GM19452 (cell line): ENCODE results near the gene PHACTR3.

Experiments
- ATAC-seq: cut with Tn5 transposase; IDR thresholded peaks from one replicate; pipeline ENCODE4 v1.9.1; 2021; ENCODE audit not compliant: unreplicated experiment

PHACTR3 gene

DNA sequence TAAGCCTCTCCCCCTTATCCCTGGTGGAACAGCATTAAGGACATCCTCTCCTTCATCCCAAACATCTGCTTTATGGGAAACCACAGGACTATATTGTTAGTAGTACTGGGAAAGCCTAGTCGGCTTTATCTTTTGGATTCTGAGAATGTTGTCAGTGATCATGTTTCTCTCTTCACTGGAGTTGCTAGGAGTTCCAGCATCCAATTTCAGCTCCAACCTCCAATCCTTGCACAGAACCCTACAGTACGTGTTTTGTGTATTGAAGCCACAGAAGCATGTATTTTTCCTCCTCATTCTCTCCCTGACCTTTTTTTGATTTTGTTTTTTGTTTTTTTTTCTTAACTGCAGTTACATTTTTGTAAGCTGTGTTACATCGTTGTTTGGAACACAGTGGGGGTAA is 84.0 kb downstream of the PHACTR3 start:
- ATAC-seq: no peak

DNA sequence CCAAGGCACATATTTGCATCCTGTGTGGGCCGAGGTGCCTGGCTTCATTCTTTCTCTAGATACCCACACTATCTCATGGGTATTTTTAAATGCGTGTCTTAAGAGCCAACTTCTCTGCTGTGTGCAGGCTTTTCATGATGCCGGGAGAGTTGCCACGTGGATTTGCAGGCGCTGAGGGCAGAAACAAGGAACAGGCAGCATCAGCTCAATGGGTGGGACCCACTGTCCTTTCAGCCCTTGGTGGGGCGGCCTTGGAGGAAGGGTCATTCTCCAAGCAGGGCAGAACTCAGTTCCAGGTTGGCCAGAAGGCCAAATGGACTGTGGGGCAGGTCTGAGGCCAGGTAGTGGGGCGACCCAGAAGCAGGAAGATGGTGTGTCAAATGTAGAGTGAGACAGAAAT is 84.7 kb downstream of the PHACTR3 start:
- no peak for ATAC-seq

DNA sequence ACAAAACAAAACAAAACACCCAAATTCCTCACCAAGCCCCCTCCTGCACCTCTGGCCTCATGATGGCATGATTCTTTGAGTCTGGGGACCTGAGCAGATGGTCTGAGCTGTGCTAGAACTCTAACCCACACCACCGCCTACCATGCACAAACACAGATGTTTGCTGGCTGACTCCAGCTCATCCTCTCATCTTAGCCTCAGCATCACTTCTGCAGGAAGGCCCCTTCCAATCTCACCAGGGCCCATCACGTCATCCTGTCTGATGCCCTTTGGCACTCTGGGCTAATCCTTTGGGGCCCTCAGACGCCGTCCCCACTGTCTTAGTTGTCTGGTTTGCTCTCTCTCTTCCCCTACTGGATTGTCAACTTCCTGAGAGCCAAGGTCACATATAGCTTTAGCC is 85.8 kb downstream of the PHACTR3 start:
- ATAC-seq: no peak

DNA sequence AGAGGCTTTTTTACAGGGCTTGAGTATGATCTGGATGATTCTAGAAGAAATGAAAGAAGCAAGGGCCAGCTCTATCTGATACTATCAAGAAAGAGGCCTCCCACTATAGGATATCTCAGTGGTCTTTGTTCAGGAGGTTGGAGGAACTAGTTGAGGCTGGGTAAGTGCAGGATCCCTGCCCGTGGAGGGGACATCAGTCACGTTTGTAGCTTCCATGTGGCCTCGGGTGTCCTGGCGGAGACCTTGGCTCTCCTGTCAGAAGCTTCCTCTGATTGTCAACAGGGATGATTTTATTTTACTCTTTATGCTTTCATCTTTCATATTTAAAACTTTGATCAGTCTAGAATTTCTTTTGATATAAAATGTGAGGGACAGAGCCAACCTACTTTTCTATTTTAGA is 86.6 kb downstream of the PHACTR3 start:
- ATAC-seq: no peak

DNA sequence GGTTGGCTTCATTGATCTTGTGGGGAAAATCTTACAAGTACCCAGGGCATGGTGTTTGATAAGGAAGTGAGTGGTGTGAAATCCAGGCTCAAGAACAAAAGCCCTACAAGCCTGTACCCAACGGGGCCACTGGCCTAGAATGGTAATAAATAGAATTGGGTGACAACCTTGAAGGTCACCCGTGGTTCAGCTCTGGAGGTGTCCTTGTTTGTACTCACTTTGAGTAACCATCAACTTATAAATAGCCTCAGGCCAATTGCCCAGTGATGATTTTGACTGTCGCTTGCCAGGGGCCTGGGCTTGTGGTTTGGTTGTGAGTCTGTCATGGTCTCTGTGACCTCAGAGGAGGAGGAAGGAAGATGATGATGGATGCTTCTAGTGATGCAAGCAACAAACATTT is 87.8 kb downstream of the PHACTR3 start:
- no peak for ATAC-seq

DNA sequence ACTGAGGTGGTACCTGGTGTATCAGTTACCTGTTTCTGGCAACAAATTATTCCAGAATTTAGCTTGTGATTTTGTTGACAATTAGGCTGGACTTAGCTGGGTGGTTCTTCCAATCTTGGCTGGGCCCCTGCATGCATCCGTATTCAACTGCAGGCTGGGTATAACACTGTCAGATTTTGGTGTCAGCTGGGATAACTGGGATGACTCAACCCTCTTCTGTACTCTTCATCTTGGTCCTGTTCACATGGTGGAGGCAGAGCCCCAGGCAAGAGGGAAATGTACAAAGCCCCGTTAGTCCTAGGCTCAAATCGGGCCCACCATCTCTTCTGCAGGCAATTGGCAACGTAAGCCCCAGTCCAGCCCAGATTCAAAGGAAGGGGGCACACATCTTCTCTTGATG is 89.2 kb downstream of the PHACTR3 start:
- ATAC-seq: no peak

DNA sequence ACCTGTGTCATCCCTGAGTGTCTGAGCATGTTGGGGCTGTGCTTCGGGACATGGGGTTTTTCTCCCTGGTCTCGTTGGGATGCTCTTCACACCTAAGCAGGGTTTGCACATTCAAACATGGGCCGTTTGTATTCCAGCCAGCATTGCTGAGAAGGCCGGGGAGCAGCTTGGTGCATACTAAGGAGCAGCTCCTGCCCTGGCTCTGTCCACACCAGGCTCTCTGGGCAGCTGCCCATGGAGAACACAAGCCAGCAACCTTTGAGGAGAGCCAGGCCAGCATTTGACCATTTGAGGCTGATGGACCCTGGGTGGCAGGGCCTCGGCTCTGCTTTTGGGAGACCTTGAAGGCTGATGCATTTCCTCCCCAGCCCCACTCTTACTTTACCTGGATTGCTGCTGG is 92.1 kb downstream of the PHACTR3 start:
- ATAC-seq: no peak

DNA sequence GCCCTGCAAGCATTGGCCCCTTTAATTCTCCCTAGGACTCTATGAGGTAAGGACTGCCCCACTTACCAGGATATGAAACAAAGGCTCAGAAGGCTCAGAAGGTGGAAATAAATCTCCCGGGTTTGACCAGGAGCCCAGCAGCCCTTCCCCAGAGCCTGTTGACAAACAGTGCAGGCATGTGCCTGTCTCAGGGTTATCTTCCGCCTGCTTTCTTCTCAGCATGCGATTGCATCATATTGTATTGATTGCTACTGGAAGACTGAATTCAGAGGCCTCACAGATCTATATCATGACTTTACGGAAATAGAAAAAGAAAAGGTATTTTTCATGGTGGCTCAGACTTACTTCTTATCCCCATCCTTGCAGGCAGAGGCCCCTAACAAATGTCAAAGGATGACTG is 92.7 kb downstream of the PHACTR3 start:
- ATAC-seq: no peak

DNA sequence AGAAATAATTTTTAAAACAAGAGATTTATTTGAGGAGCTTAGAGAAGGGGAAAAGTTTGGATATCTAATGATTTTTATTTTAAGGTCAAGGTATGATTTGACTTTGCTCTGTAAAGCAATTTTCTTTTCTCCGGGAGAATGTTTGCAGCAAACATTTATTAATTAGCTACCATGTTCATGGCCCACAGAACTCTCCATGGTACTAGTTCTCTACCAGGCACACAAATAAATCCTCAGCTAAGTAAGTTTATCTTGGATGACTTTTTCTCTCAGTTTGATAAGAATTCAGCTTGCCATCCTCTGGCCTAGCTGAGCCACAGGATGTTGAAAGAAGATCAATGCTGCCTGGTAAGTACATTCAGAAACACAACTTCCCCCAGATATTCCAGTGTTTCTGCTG is 94.3 kb downstream of the PHACTR3 start:
- no peak for ATAC-seq

DNA sequence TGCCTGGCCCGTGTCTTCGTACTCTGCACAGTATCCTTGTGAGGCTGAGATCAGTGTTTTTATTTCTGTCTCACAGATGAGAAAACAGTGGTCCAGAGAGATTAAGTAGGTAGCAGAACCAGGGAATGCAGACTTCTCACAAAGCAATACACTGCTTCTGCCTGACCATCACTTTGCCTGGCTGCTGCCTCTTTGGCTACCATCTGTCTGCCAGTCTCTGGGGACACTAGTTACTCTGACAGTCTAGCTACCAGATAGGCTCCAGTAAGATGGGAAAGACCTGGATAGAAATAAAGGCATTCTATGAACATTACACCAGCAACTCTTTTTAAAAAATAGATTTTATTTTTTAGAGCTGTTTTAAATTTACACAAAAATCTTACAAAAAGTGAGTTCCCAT is 96.9 kb downstream of the PHACTR3 start:
- no peak for ATAC-seq

DNA sequence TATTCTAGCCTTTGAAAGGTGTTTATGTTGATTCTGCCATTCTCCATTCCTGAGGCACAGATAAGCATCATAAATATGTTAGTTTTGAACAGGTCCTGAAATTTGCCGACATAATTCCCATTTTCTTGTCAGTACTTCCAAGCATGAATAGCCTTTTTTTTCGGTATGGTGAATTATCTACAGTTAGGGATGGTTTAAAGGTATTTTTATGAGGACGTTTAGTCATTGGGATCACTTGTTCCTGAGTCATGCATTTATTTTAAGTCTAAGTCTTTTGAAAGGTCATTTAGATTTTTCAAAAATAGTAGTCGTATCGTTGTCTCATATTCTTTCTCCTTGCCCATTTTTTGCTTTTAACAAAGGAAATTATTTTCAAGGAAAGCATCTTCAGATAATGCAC is 98.7 kb downstream of the PHACTR3 start:
- ATAC-seq: no peak

DNA sequence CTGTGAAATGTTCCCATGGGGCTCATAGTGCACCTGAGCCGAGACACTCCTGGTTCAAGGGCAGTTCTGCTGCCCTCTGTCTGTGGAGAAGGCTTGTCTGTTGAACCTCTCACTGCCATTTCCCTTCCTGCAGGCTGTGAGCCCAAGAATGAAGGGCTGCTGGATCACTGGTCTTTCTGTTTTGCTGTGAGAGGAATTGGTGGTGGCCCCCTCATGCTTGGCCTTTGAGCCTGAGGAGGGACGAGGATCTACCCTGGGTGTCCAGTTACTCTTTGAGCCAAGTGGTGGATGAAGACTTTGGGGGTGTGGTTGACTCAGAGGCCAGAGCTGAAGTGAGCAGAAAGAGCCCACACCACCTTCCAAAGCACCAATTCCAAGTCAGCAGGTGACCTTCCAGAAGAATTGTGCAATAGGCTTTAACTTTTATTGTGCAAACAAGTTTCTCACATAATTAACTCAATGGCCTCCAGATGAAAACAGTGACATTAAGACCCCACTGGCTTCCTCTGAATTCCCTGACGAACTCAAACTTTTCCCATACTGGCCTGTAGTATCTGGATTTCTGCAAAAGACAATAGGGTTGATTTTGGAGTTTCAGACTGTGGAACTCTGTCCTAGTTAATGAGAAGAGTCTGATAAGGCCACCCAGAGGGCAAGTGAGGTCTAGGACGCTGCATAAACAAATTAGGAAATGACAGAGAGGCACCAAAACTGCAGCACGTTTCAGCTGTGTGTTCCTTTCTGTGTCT is 101.5 kb downstream of the PHACTR3 start:
- no peak for ATAC-seq

DNA sequence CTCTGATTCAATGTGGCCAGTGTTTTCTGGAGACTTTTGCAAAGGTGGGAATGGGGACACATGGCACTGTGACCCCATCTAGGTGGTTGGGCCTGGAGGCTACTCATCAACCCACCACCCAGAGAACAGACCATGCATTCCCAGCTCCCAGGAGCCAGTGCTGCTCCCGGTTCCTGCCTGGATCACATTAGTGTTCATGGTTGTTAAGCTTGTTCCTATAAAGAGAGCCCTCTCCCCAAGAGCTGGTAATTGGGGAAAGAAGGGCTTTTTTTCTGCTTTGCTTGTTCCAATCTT is 102.0 kb downstream of the PHACTR3 start:
- no peak for ATAC-seq

DNA sequence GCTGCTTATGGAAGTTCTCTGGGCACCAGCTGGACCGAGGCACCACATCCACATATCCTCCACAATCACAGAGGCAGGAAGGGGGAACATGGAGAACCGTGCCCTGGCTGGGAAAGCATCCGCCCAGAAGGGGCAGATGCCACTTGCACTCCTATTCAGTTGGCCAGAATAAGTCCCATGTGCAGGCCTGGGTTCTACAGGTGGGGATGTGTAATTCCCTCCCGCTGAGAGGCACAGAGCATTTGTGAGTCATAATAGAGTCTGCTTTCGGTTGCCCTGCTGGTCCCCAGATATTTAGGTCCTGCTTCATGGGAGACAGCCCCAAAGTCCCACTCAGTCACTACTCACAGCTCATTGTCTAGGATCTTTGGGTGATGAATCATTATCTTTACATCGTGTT is 104.0 kb downstream of the PHACTR3 start:
- no peak for ATAC-seq

DNA sequence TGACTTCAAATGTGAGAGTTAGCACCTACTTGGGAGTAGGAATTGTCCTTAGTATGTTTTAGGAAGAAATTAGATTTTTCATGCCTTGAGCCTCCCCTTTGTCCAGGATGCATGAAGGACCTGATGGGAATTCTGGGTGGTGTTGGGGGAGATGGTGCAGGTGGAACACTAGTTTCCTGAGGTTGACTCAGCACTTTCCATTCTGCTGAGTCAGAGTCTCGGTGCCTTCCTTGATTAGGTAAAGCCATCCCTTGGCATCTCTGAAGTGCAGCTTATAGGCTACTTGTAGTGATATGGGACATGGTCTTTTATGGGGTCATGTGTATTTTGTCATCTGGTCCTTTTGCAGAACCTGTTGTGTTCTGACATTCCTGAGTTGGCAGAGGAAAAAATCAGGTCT is 105.3 kb downstream of the PHACTR3 start:
- ATAC-seq: no peak

DNA sequence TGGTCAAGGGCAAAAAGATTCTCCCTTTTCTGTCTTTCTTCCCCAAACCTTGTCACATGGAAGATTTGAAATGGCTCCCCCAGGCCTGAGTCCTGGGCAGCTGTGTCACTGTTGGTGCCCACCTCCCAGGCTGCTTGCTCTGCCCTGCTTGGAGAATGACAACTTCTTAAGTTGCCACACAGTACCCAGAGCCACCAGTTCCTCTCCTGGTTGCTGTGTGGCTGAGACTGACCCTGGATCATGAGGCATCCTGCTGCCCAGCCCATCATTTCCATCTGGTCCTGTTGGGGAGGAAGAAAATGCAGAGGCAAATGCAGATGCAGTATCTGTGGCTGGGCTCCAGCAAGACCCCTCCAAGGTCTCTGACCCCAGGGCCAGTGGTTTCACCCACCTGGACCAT is 113.7 kb downstream of the PHACTR3 start:
- ATAC-seq: no peak

DNA sequence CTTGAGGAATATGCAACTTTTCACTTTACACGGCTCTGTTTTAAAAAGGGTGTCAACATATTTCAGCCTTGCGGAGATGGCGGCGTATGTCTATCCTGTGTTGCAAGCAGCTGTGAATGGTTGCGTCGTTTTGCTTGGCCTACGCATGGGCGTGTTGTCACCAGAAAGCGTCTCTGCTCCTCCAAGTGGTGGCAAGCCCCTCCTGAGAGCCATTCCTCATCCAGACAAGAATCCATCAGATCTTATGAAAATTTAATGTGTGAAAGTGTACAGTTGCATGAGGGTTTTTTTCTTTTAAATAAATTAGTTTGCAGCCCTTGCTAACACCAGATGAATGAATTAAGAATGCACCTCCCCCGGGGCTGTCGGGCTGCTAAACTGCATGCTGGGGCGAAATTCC is 114.4 kb downstream of the PHACTR3 start:
- ATAC-seq: no peak

DNA sequence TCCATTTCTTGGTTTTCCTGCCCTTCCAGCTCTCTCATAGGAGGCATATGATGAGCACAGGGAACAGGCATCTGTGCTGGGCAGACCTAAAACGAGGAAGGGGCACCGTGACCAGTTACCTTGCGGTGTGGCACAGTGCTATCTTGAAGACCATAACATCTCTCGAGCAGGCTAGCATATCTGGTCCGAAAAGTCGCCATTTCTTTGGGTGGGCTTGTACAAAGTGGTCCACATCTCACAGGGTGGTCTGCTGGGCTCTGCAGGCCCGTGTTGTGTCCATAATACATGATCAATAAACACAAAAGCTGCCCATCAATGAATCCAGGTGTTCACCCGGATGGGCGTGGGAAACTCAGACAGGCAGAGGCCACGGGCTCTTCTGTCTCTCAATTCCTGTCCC is 115.7 kb downstream of the PHACTR3 start:
- ATAC-seq: no peak

DNA sequence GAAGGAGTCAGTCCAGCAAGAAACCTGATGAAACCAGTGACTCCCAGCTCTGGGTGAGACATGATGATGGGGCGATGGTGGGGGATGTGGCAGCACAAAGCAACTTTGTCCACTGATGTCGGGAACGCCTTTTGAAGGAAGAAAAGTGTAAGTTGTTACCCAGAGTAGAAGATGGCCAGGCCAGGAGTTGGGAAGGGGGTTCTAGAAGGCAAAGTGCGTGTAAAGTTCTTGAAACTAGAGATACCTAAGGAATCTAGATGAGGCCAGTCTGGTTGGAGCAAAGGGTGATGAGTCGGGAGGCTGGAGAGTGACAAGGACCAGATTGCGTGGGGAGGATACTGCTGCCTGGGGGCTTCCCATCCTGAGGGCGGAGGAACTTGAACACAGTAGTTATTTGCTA is 117.0 kb downstream of the PHACTR3 start:
- ATAC-seq: no peak

DNA sequence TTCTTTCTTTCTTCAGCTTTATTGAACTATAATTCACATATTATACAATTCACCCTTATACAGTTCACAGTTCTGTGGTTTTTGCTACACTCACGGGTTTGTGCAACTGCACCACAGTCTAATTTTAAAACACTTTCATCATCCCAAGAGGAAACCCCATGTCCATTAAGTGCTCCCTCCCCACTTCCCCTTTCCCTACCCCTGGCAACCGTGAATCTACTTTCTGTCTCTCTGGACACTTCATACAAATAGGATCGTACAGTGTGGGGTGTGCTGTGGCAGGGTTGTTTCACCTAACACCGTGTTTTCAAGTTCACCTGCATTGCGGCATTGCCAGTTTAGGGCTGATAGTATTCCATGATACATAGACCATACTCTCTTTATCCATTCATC is 118.8 kb downstream of the PHACTR3 start:
- no peak for ATAC-seq

DNA sequence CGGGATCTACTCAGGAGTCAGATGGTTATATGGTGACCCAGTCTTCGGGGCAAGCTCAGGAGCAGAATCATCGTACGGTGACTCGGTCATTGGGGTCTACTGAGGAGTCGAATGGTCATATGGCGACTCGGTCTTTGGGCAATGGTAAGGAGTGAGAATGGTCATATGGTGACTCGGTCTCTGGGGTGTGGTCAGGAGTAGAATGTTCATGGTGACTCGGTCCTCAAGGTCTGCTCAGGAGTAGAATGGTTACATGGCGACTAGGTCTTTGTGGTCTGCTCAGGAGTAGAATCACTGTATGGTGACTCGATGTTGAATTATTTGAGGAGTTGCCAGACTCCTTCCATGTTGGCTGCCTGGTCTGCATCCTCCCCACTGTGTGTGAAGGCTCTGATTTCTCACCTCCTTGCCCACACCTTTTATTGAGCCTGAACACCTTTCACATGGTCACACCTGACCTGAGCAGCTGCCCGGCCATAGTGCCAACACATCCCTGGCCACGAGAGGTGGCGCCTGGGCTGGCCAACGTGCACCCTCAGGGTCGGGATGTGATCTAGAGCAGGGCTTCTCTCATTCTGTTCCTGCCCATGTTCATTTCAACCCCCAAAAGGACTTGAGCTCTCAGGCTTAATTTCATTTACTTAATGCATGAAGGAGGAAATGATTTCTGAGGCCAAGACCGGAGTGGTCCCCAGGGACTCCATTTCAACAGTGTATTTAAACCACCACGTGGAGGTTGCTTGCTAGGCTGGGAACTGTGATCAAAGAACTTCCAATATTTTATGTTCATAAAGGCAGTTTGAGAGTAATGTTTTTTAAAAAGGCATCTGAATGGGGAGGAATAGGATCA is 119.5 kb downstream of the PHACTR3 start:
- no peak for ATAC-seq

DNA sequence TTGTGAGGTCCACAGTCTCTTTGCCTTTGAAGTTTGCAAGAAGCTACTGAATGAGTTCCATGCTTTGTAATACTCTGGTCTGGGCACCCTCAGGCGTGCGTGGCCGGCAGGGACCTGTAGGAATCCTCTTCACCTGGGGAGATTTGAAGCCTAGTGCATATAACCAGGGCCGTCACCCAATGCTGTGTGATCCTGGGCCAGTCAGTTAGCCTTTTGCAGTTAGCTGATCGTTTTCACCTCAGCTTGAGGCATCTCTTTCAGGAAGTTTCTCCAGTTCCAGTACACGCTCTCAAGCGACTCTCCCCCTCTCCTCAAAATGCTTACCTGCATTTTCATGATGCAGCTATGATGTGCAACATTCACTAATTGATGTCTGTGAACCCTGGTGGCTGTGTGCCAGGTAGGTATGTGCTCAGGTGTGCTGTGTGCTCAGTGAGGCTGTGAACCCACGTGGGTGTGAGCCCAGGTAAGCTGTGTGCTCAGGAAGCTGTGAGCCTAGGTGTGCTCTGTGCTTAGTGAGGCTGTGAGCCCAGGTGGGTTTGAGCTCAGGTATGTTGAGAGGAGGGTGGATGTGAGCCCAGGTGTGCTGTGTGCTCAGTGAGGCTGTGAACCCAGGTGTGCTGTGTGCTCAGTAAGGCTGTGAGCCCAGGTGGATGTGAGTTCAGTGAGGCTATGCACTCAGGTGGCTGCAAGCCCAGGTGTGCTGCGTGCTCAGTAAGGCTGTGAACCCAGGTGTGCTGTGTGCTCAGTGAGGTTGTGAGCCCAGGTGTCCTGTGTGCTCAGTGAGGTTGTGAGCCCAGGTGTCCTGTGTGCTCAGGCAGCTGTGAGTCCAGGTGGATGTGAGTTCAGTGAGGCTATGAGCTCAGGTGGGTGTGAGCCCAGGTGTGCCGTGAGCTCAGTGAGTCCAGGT is 120.4 kb downstream of the PHACTR3 start:
- no peak for ATAC-seq
